ENCODE data around the gene POU2AF1.
"Not testable (repeated sequence)": the region's sequence is repeated elsewhere in the genome, so short reads cannot be mapped to it uniquely, and the experiment has no call there.

DNA sequence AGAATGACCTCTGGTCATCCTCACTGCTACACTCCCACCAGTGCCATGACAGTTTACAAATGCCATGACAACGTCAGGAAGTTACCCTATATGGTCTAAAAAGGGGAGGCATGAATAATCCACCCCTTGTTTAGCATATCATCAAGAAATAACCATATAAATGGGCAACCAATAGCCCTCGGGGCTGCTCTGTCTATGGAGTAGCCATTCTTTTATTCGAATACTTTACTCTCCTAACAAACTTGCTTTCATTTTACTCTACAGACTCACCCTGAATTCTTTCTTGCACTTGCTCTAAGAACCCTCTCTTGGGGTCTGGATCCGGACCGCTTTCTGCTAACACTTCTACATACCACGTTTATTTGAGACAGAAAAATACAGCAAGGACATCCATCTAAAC lies 58.9 kb downstream of the POU2AF1 start:
- TF ChIP-seq NANOG (IDR thresholded peaks at IDR 0.05; ENCODE audit: borderline replicate concordance); EZH2 (IDR thresholded peaks at IDR 0.05; ENCODE audit: low read depth, unreplicated experiment); POLR2AphosphoS5 (IDR thresholded peaks at IDR 0.05; ENCODE audit: low read depth); ZNF114 (CRISPR knock-in tag; IDR thresholded peaks at IDR 0.05); EZH2phosphoT487 (IDR thresholded peaks at IDR 0.05; ENCODE audit: unreplicated experiment): not testable (repeated sequence)
- TF ChIP-seq, protein P1, sequence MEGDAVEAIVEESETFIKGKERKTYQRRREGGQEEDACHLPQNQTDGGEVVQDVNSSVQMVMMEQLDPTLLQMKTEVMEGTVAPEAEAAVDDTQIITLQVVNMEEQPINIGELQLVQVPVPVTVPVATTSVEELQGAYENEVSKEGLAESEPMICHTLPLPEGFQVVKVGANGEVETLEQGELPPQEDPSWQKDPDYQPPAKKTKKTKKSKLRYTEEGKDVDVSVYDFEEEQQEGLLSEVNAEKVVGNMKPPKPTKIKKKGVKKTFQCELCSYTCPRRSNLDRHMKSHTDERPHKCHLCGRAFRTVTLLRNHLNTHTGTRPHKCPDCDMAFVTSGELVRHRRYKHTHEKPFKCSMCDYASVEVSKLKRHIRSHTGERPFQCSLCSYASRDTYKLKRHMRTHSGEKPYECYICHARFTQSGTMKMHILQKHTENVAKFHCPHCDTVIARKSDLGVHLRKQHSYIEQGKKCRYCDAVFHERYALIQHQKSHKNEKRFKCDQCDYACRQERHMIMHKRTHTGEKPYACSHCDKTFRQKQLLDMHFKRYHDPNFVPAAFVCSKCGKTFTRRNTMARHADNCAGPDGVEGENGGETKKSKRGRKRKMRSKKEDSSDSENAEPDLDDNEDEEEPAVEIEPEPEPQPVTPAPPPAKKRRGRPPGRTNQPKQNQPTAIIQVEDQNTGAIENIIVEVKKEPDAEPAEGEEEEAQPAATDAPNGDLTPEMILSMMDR (conservative IDR thresholded peaks at IDR 0.05; ENCODE audit: low read depth in 2 of 2), result not testable (repeated sequence)

All from GM23338 (cell line).